Sigmoid colon (tissue), 4 donors: ENCODE measurements around the gene GRM4.

Source experiments
- CTCF ChIP-seq, 4 experiments: fragments of 450-650 bp in 3 of 4; fragments of 200-600 bp in 1 of 4; IDR thresholded peaks; one replicate each; pipeline ENCODE4 v1.5.1; 2016 to 2019; ENCODE audit warnings: antibody characterized with exemption in 4 of 4, mild to moderate bottlenecking in 3 of 4, moderate library complexity in 2 of 4
- EP300 ChIP-seq, 4 donors: sonication (generic); formaldehyde crosslinking; IDR thresholded peaks; one replicate each; pipeline ENCODE4 v1.6.1; 2017; ENCODE audit warnings: antibody characterized with exemption in 4 of 4
- POLR2A ChIP-seq, 2 donors: fragments of 450-650 bp; IDR thresholded peaks; one replicate each; pipeline ENCODE4 v1.6.1; 2016; ENCODE audit warnings: antibody characterized with exemption in 2 of 2, mild to moderate bottlenecking in 2 of 2, moderate library complexity in 2 of 2

DNA sequence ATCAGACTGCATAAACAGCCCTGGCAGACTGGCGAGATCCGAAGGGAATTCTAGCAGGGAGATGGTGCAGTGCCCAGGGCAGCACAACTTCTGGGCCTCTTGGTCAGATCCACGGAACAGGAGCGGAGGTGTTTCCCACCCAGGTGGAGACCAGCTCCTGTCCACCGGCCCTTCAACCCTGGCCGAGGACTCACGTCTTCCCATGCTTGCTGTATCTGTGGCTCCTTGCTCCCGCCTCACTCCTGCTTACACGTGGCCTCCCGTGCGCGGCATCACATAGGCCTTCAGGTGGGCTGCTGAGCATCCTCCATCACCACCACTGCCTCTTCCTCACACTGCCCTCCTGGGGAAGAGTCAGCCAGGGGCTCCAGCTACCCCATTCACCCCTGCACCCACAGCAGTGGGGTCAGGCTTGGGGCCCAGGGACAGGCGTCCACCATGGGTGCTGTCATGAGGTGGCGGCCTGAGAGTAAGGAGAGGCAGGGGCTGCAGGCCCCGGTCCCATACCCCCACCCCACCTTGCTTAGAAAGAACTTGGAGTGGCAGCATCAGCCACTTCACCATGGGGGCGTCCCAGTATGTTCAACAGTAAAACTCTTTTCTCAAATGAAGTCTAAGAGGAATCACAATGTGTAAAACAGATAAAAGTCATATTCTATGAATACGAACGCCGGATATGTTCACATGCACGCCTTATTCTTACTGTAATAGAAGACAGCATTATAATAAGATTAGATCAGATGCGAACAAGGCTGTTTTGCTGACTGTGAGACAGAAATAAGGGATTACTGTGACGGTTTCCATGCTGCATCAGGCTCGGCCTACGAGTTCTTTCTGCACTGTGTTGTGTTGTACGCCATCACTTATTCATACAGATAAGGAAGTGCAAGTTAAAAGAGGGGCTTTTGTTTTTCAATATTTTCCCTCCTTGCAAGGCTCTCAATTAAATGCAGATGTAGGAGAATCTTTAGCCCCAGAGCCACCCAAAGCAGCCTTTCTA is 165.4 kb downstream of the GRM4 start:
- no peak for TF ChIP-seq CTCF (IDR thresholded peaks at IDR 0.05)
- no peak for TF ChIP-seq POLR2A (IDR thresholded peaks at IDR 0.05)
- no peak for TF ChIP-seq EP300 (IDR thresholded peaks at IDR 0.05)
